Fibroblast of skin of right biceps (primary cell): ENCODE measurements around the gene EDAR.

ENCODE experiments used
- DNase-seq: peaks from one replicate; pipeline ENCODE4 v3.0.0-alpha.2; 2013

Gene EDAR

DNA sequence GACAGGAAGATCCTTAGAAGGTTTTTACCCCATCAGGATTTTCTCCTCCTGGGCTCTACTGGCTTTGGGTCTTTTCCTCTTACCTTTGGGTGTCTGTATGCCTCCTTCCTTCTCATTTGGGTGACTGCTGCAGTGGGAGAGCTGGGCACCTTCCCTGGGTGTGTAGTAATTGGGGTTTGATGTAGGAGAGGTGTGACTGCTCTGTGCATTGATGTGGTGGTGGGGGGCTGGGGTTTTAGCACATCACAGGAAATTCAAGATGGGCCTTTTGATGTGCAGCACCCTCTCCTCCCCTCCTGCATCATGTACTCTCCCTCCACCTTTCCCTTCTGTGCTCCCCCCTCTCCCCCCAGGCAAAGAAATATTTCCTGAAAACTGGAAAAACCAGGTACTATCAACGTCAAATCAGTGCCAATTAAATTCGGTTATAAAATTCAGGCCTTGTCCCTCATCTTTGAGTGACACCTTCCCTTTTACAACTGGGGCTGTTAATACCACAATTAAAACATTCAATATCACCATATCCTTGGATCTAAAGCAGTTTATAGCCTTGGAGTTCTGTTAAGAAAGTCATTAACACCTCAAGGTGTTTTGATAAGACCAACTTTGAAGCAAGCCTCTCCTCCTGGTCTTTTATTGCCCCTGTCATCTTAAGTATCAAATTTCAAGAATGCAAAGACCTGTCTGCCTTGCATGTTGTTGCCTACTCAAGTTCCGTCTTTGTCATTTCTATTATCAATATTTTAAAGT lies 23.3 kb downstream of the EDAR start:
- no peak for DNase-seq

DNA sequence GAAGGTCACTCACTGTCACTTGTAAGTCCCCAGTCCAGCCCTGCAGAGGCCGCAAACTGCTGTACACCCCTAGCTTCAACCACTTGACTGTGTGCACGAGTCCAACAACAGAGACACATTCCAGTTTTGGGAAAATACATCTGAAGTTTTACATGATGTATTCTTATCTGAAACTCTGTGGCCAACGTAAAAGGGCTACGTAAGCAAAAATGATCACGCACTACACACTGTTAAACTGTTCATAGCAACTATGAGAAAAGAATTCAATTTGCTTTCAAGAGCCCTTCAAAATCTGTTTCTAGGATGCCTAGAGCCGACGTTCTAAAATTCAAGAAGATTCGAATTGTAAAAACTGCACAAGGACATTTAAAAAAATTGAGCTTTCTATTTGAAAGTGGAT lies 26.0 kb downstream of the EDAR start:
- DNase-seq = no peak

DNA sequence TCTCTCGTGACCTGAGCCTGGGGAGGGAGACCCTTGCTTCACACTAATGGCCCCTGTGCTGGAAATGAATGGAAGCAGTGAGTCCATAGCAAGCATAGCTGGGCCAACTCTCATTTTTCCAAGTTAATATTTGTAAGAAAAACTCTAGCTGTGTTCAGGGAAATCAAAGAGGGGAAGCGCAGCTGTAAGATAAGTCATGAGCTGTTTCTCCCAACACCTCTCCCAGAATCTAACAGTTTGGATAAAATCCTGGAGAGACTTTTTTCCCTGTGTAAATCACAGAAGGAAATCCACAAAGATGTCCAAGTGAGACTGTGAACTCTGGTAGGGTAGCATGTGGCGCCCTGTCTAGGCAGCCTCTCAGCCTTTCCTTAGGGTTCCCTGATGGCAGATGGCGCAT lies 27.2 kb downstream of the EDAR start:
- DNase-seq = no peak

DNA sequence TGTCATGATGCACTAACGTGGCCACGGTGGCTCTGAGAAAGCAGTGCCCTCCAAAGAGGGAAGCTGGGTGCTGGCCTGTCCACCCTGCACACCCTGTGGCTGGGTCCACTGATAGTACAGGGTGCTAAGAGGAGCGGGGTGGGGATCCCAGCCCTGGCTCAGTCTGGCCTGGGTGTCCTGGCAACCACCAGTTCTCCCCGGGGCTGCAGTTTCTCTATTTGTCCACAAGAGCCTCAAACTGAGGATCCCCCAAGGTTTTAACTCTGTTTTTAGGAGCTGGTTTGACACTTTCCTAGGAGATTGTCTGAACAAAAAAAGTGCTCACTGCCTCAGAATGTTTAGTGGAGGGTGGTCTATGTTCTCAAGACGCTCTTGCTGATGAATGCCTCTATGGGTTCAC lies 29.0 kb downstream of the EDAR start:
- no peak for DNase-seq

DNA sequence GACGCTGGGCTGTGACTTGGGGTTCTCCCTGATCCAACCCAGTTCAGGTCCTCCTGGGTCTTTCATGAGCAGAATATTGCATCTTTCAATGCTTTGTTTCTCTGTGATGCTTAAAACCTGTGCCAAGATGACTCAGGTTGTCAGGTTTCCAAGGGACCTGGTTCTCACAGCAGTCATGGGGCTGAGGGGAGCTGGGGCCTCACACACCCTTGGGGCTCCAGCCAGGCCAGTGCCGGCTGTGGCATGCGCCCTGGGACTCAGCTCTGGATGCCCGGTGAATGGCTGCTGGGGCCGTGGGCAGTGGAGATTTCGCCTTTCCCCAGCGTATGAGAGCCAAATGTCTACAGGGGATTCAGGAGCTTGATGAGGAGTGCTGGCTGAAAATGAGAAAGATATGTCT lies 29.6 kb downstream of the EDAR start:
- no peak for DNase-seq

DNA sequence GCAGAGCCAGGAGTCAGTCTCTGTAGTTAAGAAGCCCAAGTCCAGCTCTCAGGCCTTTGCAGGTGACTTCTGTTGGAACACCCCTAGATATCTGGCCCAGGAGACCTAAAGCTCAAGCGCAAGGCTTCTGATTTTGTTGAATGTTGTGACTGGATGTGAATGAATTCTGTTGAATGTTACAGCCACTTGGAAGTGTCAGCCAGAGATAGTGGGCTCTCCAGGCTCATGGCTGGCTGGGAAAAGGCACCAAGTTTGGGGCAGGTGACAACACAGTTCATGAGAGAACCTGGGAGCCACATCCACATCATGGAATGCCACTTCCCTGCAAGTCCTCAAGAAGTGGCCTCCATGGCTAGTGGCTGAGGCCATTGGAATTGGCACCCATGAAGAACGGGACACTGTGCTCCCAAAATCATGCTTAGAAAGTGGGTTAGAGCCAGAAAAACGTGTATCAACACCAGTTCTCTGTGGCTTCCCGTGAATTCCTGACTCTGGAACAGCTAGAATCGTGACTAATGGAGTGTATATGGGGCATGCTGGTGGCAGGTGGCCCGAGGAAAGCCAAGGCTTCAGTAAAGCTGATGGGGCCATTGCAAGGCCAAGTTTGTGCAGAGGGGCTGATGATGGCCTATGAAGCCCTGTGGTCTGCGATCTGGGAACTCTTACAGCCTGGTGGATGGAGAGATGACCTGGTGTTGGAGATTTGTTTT lies 30.2 kb downstream of the EDAR start:
- DNase-seq = no peak

DNA sequence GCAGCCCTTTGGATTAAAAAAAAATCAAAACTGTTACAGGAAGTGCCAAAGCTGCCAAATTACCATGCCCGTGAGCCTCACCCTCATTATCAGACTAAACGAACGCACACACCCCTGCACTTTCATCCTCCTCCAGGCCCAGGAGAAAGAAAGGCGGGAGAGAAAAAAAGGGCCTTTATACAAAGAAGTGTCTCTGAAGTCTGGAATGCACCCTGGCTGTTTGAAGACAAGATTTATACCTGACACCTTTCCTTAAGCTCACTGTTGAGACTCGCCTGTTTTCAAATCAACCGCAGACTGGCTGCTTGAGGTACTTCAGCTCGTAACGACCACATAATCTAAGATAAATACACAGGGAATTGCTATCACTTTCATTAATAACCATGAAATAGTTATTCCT lies 31.0 kb downstream of the EDAR start:
- DNase-seq = no peak

DNA sequence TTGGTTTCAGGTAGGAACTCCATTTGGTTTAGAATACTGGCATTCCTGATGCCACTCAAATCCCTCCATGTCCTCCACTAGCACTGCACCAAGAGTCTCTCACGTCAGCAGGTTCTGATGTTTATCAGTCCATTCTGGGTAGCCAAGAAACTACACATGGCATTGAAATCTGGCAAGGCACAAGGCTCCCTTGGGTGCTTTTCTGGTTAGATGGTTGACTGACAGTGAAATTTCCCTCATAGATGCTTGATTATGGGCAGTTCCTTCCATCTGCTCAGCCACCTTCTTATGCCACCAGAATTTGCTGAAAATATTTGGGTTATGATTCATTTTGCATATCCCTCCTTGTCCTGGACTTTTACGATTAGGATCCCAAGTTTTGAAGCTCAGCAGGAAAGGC lies 32.6 kb downstream of the EDAR start:
- no peak for DNase-seq

DNA sequence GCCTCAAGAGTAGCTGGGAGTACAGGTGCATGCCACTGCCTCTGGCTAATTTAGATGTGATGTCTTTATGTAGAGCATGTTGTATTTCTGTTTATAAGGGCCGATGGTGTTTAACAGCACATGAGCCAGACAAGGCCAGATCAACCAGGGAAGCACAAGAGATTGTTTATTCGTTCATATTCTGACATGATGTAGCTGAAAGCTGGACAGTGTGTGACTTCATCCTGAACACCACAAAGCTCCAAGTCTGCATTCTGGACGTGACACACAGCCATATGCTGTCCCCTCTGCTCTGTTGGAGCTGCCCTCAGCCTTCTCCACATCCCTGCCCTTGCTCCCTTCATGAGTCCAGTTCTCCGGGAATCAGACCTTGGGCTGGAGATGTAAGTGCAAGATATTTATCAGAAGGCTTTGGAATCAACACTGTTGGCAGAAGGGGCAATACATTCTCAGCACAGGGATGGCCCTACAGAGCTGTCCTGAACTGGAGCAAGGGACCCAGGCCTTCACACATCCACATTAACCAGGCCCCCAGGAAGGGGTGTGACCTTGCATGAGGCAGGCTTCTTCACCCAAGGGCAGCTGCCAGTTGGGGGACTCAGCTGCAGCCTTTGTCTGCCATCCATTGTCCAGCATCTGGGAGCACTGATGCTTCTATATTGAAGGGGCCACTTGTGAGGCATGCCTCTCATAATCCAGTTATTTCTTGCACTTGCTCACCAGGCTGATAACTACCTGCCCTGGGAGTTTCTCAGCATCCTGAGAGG lies 38.5 kb downstream of the EDAR start:
- no peak for DNase-seq

DNA sequence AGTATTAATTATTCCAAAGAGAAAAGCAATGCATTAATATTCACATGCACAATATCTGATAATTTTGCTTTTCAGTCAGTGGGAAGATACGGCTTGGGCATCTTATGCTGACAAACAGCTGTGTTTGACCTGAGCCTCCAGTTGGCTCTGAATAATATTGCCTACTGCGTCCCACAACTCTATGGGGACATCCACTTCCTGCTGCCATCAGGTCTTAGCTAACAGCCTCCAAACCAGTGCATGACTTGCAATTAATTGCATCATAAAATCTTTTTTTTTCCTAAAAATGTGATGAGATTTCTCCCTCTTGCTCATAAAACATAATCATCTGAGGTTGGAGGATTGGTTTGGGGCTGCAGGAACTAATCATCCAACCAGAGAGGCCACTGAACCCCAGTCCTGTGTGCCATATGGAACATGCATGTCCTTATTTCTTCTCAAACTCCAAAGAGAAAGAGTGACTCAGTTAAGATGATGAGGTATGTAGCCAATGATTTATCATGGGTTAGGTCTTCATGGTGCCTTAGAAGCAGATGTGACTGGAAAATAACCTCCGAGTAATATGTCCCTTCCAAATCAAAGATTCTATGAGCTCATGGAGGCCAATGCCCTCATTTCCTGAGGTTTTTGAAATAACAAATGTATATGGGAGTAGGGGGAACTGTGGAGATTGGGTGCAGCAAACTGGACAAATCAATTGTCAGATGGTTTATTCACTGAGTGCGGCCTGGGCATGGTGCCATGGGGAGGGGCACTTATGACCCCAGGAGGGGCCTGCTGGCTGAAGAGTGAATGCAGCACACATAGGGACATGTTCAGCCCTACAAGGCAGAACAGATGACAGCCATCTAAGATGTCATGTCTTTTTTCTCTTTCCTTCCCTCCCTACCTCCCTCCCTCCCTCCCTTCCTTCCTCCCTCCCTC lies 39.4 kb downstream of the EDAR start:
- DNase-seq = peak; percentile 9

DNA sequence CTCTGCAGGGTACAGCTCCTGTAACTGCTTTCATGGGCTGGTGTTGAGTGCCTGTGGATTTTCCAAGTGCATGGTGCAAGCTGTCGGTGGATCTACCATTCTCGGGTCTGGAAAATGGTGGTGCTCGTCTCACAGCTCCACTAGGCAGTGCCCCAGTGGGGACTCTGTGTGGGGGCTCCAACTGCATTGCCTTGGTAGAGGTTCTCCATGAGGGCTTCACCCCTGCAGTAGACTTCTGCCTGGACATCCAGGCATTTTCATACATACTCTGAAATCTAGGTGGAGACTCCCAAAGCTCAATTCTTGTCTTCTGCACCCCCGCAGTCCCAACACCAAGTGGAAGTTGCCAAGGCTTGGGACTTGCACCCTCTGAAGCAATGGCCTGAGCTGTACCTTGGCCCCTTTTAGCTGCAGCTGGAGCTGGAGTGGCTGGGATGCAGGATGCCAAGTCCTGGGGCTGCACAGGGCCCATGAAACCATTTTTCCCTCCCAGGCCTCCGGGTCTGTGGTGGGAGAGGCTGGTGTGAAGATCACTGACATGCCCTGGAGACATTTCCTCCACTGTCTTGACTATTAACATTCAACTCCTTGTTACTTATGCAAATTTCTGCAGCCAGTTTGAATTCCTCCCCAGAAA lies 41.6 kb downstream of the EDAR start:
- DNase-seq = no peak

DNA sequence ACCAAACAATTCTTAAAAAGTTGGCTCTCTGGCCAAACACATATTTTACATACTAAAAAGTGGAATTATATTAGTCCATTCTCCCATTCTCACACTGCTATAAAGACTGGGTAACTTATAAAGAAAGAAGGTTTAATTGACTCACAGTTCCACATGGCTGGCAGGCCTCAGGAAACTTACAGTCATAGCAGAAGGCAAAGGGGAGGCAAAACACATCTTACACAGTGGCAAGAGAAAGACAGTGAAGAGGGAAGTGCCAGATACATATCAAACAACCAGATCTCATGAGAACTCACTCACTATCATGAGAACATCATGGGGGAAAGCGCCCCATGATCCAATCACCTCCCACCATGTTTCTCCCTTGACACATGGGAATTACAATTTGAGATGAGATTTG lies 42.6 kb downstream of the EDAR start:
- DNase-seq = no peak

DNA sequence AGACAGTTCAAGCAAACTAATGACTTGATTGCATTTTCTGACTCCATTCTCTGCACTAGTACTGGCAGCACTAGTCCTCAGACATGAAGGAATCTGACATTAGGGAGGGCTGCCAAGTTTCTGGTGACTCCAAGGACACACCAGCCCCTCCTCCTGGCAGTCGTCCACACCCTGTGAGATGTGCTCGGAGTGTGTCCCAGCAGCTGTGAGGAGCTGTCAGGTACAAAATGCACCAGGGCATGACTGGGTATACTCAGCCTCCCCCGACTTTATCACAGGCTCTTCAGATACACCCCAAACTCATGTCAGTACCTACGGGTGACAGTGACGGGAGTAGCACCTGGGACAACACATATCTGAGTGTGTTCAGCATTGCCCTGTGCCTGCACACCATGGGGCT lies 43.1 kb downstream of the EDAR start:
- DNase-seq = no peak

DNA sequence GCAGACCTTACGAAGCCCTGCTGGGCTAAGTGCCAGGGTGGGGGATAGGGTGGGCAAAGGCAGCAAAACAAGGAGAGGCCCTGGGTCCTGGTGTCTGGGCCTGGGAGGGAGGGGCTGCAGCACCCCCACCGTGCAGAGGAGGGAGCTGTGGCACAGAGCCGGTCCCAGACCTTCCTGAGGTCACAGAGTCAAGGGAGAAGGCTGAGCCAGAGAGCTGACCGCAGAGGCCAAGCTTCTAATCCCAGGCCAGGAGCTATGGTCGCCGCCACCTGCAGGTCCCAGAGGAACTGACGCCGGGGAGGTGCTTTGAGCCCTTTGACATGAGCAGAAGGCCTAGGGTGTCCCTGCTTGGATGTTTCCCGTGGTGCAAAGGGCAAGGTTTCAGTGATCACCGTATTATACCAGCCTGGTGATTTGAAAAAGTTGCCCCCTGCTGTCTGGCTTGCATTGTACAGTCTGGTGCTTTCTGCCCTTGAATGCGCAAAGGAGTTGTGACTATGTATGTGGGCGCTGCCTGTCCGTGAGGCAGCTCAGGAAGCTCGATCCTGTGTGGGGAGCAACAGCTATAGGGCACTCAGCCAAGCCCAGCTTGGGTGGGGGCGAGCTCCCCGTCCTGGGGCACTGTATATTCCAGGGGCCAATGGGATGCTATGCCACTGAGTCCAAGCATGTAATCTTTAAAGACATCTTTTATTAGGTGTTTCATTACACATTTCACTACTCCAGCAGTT lies 44.3 kb downstream of the EDAR start:
- no peak for DNase-seq

DNA sequence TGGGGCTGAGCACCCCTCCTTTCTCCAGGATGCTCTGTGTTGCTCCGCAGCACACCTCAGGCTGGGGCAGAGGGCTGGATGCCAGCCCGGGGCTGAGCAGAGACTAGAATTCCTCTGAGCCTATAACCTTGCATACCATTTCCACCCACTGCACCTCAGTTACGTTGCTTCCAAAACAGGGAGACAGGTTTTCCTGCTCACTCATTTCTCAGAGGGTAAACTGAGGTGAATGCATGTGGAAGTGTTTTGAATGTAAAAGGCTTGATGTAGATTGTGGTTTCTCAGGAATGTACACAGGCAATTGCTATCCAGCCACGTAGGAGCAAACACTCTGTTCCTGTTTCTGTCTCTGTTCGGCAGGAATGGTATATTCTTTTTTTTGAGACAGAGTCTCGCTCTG lies 45.3 kb downstream of the EDAR start:
- DNase-seq = no peak

DNA sequence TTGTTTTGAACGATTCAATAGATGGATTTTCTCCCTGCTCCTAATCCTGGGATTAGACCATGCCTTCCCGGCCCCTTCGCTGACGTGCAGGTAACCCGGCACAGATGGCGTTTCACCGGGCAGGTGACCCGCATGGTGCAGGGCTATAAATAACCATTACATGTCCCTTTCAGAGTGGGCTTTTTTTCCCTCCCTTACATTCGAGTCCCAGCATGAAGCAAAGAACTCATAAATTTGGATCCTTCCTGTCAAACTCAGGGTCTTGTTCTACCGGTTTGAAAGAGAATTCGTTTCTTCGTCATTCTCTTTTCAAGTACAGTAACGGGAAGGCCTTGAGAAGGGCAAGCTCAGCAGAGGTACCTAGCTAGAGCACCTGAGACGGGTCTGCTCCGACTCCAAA lies 46.1 kb downstream of the EDAR start:
- no peak for DNase-seq

DNA sequence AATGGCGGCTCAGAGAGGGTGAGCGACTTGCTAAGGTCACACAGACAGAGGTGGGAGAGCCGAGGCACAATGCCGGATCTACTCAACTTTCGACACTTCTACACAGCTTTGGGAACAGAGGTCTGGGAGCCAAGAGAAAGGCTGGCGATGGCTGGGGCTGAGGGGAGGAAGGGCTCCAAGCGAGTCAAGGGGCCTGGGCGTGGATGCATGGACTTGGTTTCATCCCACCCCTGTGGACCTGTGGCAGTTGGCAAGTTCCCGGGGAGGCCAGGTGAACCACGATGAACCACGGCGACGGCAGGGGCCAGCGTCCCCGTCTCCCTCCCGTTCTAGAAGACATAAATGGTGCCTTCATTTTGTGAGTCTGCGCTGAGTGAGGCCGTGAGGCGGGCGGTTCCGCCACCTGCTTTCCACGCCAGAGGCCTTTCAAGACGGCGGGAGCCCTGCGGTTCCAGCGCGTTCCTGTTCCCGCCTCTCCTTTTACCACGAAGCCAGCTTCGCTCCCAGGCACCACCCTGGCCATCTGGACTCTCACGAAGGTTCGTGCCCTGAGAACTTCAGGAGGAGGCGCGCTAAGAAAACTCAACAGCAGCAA lies 46.7 kb downstream of the EDAR start:
- DNase-seq = no peak

DNA sequence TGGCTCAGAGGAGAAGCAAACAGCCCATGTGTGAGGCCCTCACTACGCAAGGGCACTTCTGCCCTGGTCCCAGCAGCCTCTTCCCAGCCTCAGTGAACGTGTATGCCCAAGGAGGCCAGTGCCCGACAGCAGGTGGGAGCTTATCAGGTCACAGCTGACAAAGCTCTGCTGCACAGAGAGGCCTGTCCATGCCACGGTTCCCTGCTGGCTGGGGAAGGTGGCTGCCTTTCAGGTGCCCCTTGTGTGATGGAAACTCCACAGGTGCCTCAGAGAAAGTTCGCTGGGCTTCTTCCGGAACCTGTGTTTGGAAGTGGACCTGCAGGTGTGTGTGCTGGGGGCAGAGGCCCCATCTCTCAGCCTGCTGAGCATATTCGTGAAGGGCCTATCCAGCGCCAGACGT lies 47.3 kb downstream of the EDAR start:
- DNase-seq = no peak

DNA sequence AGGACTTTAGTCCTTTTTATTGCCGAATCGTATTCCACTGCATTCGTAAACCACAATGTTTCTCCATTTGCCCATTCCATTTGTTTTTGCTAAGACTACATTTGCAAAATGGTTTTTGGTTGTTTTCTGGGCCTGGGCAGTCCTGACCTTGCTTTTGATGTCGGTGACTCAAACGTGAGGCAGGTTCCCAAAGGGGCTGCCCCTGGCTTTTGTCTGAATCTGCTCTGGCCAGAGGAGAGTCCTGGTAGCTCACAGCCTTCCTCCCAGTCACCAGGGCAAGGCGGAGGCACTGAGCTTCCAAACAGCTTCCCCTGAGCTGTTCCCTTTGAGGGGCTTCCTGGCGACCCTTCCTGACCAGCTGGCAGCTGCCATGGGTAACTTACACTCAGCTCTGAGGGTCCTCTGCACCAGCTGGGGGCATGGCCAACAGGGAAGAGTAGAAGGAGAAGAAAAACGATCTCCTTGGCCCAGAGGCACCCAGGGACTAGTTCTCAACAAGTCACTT lies 47.8 kb downstream of the EDAR start:
- no peak for DNase-seq

DNA sequence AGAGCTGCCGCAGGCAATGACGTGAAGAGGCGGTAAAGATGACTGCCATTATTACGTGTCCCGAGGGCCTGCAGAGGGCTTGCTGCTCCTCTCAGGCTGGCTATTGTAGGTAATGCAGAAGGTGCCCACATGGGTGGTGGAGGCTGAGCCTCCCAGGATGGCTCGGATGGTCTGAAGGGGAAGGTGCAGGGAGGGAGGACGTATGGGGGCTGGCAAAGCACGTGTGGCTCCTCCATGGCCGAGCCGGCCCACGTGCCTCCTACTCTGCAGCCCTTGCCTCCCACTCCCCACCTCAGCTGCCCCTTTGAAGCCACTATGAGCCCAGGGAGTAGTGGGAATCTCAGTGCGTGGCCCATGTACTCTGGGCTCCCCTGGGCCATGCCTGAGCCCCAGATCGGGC lies 48.9 kb downstream of the EDAR start:
- no peak for DNase-seq

DNA sequence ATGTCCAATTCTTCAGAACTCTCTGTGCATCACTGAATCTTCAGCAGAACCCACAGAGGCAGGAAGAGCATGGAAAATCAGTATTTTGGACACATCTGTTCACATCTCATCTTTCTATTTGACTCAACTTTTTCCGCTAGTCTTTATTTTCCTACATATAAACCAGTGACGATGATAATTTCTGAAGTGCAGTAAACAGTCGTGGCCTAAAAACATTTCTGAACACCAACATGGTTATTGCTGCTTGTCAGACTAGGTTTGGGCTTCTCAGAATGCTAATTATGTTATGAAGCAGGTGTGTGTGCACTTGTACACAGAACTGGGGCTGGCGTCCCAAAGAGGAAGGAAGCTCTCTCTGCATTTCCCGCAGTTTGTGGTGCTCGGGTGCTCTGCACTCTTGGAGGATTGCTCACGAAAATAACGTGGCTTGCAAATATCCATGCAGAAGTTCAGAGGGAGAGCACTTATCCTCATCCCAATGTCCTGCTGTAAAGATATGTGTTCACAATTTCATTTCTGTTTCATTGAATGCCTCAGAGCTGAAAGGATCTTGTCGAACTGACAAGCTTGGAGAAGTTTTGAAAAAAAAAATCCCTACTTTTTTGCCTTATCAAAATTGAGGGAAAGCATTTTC lies 50.8 kb downstream of the EDAR start:
- no peak for DNase-seq
